ENCODE data around the gene ZC3H7A.

DNA sequence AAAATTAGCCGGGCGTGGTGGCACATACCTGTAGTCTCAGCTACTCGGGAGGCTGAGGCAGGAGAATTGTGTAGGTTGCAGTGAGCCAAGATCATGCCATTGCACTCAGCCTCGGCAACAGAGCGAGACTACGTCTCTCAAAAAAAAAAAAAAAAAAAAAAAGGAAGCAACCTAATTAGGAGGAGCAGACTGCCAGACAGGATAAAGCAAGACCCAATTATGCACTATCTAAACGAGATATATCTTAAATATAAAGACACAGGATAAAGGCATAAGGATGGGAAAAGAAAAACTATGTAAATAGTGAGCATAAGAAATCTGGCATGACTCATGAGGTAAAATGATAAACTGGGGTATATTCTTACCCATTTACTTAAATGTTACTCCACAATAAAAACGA, 59.3 kb downstream of the ZC3H7A start:
- no peak for TF ChIP-seq POLR2A (IDR thresholded peaks at IDR 0.05)
- TF ChIP-seq POLR2AphosphoS5 (IDR thresholded peaks at IDR 0.05), result no peak
- TF ChIP-seq, protein P1, sequence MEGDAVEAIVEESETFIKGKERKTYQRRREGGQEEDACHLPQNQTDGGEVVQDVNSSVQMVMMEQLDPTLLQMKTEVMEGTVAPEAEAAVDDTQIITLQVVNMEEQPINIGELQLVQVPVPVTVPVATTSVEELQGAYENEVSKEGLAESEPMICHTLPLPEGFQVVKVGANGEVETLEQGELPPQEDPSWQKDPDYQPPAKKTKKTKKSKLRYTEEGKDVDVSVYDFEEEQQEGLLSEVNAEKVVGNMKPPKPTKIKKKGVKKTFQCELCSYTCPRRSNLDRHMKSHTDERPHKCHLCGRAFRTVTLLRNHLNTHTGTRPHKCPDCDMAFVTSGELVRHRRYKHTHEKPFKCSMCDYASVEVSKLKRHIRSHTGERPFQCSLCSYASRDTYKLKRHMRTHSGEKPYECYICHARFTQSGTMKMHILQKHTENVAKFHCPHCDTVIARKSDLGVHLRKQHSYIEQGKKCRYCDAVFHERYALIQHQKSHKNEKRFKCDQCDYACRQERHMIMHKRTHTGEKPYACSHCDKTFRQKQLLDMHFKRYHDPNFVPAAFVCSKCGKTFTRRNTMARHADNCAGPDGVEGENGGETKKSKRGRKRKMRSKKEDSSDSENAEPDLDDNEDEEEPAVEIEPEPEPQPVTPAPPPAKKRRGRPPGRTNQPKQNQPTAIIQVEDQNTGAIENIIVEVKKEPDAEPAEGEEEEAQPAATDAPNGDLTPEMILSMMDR (IDR thresholded peaks at IDR 0.05), result no peak
- no peak for TF ChIP-seq EP300 (IDR thresholded peaks at IDR 0.05)

Data from stomach (tissue), 4 donors.